Stimulated activated CD4-positive, alpha-beta T cell treated with anti-CD3 and anti-CD28 coated beads, Interleukin-1b, Interleukin-23, amount 100 ng/mL, for 4 hours (primary cell): Measurements from ENCODE around the gene CNTNAP2.

Experiments used
- DNase-seq, 2 donors: peaks; one replicate each; pipeline ENCODE4 v3.0.0-alpha.2; 2020; ENCODE audit warnings: low read depth in 2 of 2

Gene CNTNAP2

GRCh38 chr7:148191391-148192065, 2074.9 kb downstream of the CNTNAP2 start:
- no peak for DNase-seq

GRCh38 chr7:148192491-148192890, 2075.9 kb downstream of the CNTNAP2 start:
- no peak for DNase-seq

- DNase-seq = no peak
Observed at GRCh38 chr7:148201992-148202391, 2085.4 kb downstream of the CNTNAP2 start.

- no peak for DNase-seq
Observed at GRCh38 chr7:148204639-148205304, 2088.2 kb downstream of the CNTNAP2 start.

GRCh38 chr7:148209643-148210190, 2093.1 kb downstream of the CNTNAP2 start:
- no peak for DNase-seq

GRCh38 chr7:148210804-148211325, 2094.3 kb downstream of the CNTNAP2 start:
- no peak for DNase-seq

GRCh38 chr7:148211740-148212151, 2095.1 kb downstream of the CNTNAP2 start:
- no peak for DNase-seq

GRCh38 chr7:148212731-148213130, 2096.1 kb downstream of the CNTNAP2 start:
- DNase-seq = no peak

GRCh38 chr7:148214101-148214500, 2097.5 kb downstream of the CNTNAP2 start:
- DNase-seq = no peak

- no peak for DNase-seq
Observed at GRCh38 chr7:148218603-148219002, 2102.0 kb downstream of the CNTNAP2 start.

- no peak for DNase-seq
Observed at GRCh38 chr7:148222721-148223120, 2106.1 kb downstream of the CNTNAP2 start.

GRCh38 chr7:148223160-148223559, 2106.6 kb downstream of the CNTNAP2 start:
- no peak for DNase-seq

- DNase-seq = no peak
Observed at GRCh38 chr7:148223738-148224137, 2107.1 kb downstream of the CNTNAP2 start.

- no peak for DNase-seq
Observed at GRCh38 chr7:148230296-148230695, 2113.7 kb downstream of the CNTNAP2 start.

GRCh38 chr7:148230883-148231282, 2114.3 kb downstream of the CNTNAP2 start:
- DNase-seq = no peak

GRCh38 chr7:148232784-148233183, 2116.2 kb downstream of the CNTNAP2 start:
- no peak for DNase-seq

GRCh38 chr7:148234715-148235114, 2118.1 kb downstream of the CNTNAP2 start:
- DNase-seq = no peak

GRCh38 chr7:148238761-148239325, 2122.2 kb downstream of the CNTNAP2 start:
- DNase-seq = no peak

GRCh38 chr7:148241700-148242293, 2125.2 kb downstream of the CNTNAP2 start:
- DNase-seq = no peak

GRCh38 chr7:148242294-148242821, 2125.8 kb downstream of the CNTNAP2 start:
- DNase-seq = no peak

- DNase-seq = no peak
Observed at GRCh38 chr7:148245381-148245780, 2128.8 kb downstream of the CNTNAP2 start.

GRCh38 chr7:148253629-148254028, 2137.0 kb downstream of the CNTNAP2 start:
- DNase-seq = no peak
